ENCODE results near the gene GAS7.
"Not testable (repeated sequence)": the region's sequence is repeated elsewhere in the genome, so short reads cannot be mapped to it uniquely, and the experiment has no call there.

GAS7 gene

GRCh38 chr17:10096596-10096995, 101.8 kb downstream of the GAS7 start:
- ATAC-seq (replicated peaks): no peak
- H3K4me1 Mint-ChIP-seq (ENCODE audit: low read depth in 2 of 2): peaks cover 8 to 14% of the 10 kb centered on the region in 2 donors
- peaks cover under 1% of the 10 kb centered on the region for H3K36me3 Mint-ChIP-seq (ENCODE audit: insufficient read depth)
- peaks cover 0 to 4% of the 10 kb centered on the region in 2 donors for H3K9me3 Mint-ChIP-seq
- H3K4me3 Mint-ChIP-seq: no peak overlapping the region
- H3K27me3 Mint-ChIP-seq: no peaks in the 10 kb centered on the region
- no peak for DNase-seq
- peak overlapping the region in 1 of 2 donors; percentile 78 for H3K27ac Mint-ChIP-seq

- H3K36me3 Mint-ChIP-seq (ENCODE audit: insufficient read depth); H3K27me3 Mint-ChIP-seq; H3K4me3 Mint-ChIP-seq; DNase-seq; H3K9me3 Mint-ChIP-seq; H3K27ac Mint-ChIP-seq; ATAC-seq (replicated peaks): not testable (repeated sequence)
- peaks cover 8 to 18% of the 10 kb centered on the region in 2 donors for H3K4me1 Mint-ChIP-seq (ENCODE audit: low read depth in 2 of 2)
Observed at GRCh38 chr17:10095295-10095694, 103.1 kb downstream of the GAS7 start.

- H3K36me3 Mint-ChIP-seq (ENCODE audit: insufficient read depth): no peaks in the 10 kb centered on the region
- no peaks in the 10 kb centered on the region for H3K27me3 Mint-ChIP-seq
- H3K4me3 Mint-ChIP-seq: no peak overlapping the region
- ATAC-seq (replicated peaks) (no peak), DNase-seq (no peak)
- H3K27ac Mint-ChIP-seq: no peak overlapping the region
- H3K9me3 Mint-ChIP-seq: peaks cover 0 to 4% of the 10 kb centered on the region in 2 donors
- H3K4me1 Mint-ChIP-seq (ENCODE audit: low read depth in 2 of 2): peaks cover 8 to 18% of the 10 kb centered on the region in 2 donors
Observed at GRCh38 chr17:10094797-10095196, 103.6 kb downstream of the GAS7 start.

DNA sequence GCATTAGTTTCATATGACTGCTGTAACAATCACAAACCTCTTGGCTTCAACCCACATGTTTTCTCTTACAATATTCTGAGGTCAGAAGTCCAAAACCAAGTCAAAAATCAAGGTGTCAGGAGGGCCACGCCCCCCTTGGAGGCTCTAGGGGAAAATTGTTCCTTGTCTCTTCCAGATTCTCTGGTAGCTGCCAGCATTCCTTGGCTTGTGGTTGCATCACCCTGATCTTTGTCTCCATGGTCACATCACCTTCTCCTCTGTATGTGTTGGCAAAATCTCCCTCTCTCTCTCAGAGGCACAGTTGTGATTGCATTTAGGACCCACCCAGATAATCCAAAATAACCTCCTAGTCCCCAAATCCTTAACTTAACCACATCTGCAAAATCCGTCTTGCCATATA, 105.8 kb downstream of the GAS7 start:
- no peak overlapping the region for H3K27ac Mint-ChIP-seq
- no peak overlapping the region for H3K4me3 Mint-ChIP-seq
- no peaks in the 10 kb centered on the region for H3K36me3 Mint-ChIP-seq (ENCODE audit: insufficient read depth)
- ATAC-seq (replicated peaks) (no peak), DNase-seq (no peak)
- H3K4me1 Mint-ChIP-seq (ENCODE audit: low read depth in 2 of 2): peaks cover 8 to 32% of the 10 kb centered on the region in 2 donors
- H3K27me3 Mint-ChIP-seq: no peaks in the 10 kb centered on the region
- H3K9me3 Mint-ChIP-seq: peaks cover 0 to 4% of the 10 kb centered on the region in 2 donors

GRCh38 chr17:10091046-10091445, 107.4 kb downstream of the GAS7 start:
- H3K9me3 Mint-ChIP-seq: peaks cover 0 to 4% of the 10 kb centered on the region in 2 donors
- H3K4me3 Mint-ChIP-seq: no peak overlapping the region
- H3K27me3 Mint-ChIP-seq: no peaks in the 10 kb centered on the region
- H3K36me3 Mint-ChIP-seq (ENCODE audit: insufficient read depth): no peaks in the 10 kb centered on the region
- ATAC-seq (replicated peaks) (no peak), DNase-seq (no peak)
- peak overlapping the region in 1 of 2 donors; percentile 32 for H3K27ac Mint-ChIP-seq
- peaks cover 19 to 38% of the 10 kb centered on the region in 2 donors for H3K4me1 Mint-ChIP-seq (ENCODE audit: low read depth in 2 of 2)

DNA sequence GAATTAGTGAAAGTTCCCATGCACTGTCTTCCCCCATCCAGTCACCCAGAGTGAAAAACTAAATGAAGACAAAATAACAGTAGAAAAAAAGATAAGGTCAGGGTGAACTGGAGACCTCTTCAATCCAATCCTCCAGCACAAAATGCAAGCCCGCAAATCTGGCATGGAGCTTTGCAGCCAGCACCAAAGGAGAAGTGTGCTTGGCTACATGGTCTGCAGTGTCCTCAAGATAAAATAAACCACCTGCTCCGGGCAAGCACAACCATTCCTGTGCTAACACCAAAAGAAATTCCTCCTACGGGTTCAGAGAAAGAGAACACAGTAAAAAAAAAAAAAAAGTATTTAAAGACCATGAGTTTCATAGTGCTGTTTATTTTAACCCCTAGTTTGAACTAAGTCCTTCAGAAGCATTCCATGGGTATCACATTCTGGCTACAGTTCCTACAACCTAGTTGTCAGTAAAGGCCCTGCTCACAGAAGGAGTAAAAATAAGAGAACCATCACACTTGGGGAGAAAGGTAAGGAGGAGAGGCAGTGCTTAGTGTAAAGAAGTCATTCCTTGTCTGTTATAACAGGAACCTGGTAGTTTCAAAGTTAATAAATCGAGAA, 109.1 kb downstream of the GAS7 start:
- Mint-ChIP-seq H3K4me3 (no peak overlapping the region), H3K36me3 (ENCODE audit: insufficient read depth) (peaks cover 2% of the 10 kb centered on the region), H3K27ac (peak overlapping the region; percentile 50 to 83), H3K4me1 (ENCODE audit: low read depth in 2 of 2) (peaks cover 19 to 37% of the 10 kb centered on the region in 2 donors), H3K27me3 (no peaks in the 10 kb centered on the region), H3K9me3 (peaks cover 0 to 4% of the 10 kb centered on the region in 2 donors)
- DNase-seq (no peak), ATAC-seq (replicated peaks) (no peak)

GRCh38 chr17:10088444-10088843, 110.0 kb downstream of the GAS7 start:
- DNase-seq (no peak), ATAC-seq (replicated peaks) (no peak)
- Mint-ChIP-seq H3K9me3 (peaks cover 0 to 4% of the 10 kb centered on the region in 2 donors), H3K27me3 (no peaks in the 10 kb centered on the region), H3K4me3 (no peak overlapping the region), H3K36me3 (ENCODE audit: insufficient read depth) (peaks cover 2% of the 10 kb centered on the region), H3K4me1 (ENCODE audit: low read depth in 2 of 2) (peaks cover 19 to 37% of the 10 kb centered on the region in 2 donors), H3K27ac (peak overlapping the region; percentile 83 to 84)

GRCh38 chr17:10087355-10087754, 111.1 kb downstream of the GAS7 start:
- DNase-seq: no peak
- Mint-ChIP-seq H3K27me3 (no peaks in the 10 kb centered on the region), H3K9me3 (no peaks in the 10 kb centered on the region), H3K36me3 (ENCODE audit: insufficient read depth) (peaks cover 2% of the 10 kb centered on the region), H3K27ac (peak overlapping the region; percentile 76 to 84), H3K4me3 (no peak overlapping the region), H3K4me1 (ENCODE audit: low read depth in 2 of 2) (peaks cover 19 to 42% of the 10 kb centered on the region in 2 donors)
- ATAC-seq (replicated peaks): no peak

DNA sequence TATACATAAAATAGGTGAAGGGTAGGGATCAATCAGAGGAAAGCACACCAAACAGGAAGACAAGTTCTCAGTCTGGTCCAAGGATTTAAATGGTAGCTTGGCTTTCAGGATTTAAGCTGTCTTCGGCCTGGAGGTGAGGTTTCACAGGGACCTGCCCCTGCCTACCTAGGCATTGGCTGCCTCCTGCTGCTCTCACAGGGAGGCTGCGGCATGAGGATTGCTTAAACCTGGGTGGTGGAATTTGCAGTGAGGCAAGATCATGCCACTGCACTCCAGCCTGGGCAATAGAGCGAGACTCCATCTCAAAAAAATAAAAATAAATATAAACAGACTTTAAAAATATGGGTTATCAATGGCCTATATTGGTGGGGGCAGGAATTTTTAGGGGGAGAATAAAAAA, 114.5 kb downstream of the GAS7 start:
- Mint-ChIP-seq H3K27me3 (no peaks in the 10 kb centered on the region), H3K36me3 (ENCODE audit: insufficient read depth) (peaks cover 2% of the 10 kb centered on the region), H3K4me3 (no peak overlapping the region), H3K9me3 (no peaks in the 10 kb centered on the region), H3K27ac (peak overlapping the region in 1 of 2 donors; percentile 75), H3K4me1 (ENCODE audit: low read depth in 2 of 2) (peaks cover 41 to 60% of the 10 kb centered on the region in 2 donors)
- ATAC-seq (replicated peaks): no peak
- DNase-seq: no peak

DNA sequence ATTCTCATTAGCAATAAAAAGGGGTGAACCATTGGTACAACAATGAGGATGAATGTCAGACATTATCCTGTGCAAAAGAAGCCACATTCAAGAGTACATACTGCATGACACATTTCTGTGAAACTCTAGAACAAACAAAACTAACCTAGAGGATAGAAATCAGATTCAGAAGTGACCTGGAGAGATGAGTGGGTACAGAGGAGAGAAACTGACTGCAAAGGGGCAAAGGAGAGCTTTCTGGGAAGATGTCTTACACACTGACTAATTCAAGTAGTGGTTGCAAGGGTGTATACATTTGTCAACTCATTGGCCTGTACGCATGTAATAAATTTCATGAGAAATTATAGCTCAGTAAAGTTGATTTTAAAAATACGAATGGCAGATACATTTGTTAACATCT, 115.6 kb downstream of the GAS7 start:
- Mint-ChIP-seq H3K36me3 (ENCODE audit: insufficient read depth) (peaks cover 5% of the 10 kb centered on the region), H3K4me1 (ENCODE audit: low read depth in 2 of 2) (peaks cover 47 to 65% of the 10 kb centered on the region in 2 donors), H3K4me3 (no peak overlapping the region), H3K9me3 (peaks cover 0 to 2% of the 10 kb centered on the region in 2 donors), H3K27me3 (no peaks in the 10 kb centered on the region), H3K27ac (peak overlapping the region in 1 of 2 donors; percentile 91)
- no peak for ATAC-seq (replicated peaks)
- DNase-seq: no peak

DNA sequence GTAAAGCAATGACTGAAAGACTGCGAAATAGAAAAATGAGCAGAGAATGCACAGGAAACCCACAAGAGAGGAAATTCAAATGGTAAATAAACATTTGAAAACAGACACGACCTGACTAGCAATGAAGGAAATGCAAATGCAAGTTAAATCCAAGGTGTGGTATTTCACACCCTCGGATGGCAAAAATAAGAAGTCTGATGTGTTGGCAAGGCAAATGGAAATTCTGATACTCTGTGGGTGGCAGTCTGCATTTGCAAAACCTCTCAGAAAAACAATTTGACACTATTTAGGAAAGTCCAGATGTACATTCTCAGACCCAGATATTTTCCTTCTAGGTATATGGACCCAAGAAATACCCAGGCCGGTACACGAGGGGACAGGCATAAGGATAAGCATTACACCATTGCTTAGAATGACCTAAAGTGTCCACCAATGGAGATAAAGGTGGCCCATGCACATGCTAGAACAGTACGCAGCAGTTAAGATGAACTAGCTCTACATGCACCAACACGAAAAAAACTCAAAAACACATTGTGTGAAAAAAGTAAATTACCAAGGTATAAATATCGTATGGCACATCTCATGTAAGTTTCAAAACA, 116.7 kb downstream of the GAS7 start:
- ATAC-seq (replicated peaks) (peak; percentile 65), DNase-seq (peak in 2 of 3 experiments; percentile 27 to 39)
- Mint-ChIP-seq H3K27ac (peak overlapping the region; percentile 63 to 91), H3K9me3 (peaks cover 0 to 7% of the 10 kb centered on the region in 2 donors), H3K4me1 (ENCODE audit: low read depth in 2 of 2) (peaks cover 43 to 63% of the 10 kb centered on the region in 2 donors), H3K4me3 (peak overlapping the region; percentile 37 to 60), H3K27me3 (no peaks in the 10 kb centered on the region), H3K36me3 (ENCODE audit: insufficient read depth) (peaks cover 6% of the 10 kb centered on the region)

- Mint-ChIP-seq H3K9me3 (peaks cover 0 to 7% of the 10 kb centered on the region in 2 donors), H3K27me3 (no peaks in the 10 kb centered on the region), H3K4me3 (peak overlapping the region; percentile 26 to 41), H3K4me1 (ENCODE audit: low read depth in 2 of 2) (peaks cover 40 to 61% of the 10 kb centered on the region in 2 donors), H3K27ac (peak overlapping the region; percentile 83 to 87), H3K36me3 (ENCODE audit: insufficient read depth) (peaks cover 11% of the 10 kb centered on the region)
- DNase-seq (peak; percentile 18 to 33 (median 20)), ATAC-seq (replicated peaks) (peak; percentile 73)
Observed at GRCh38 chr17:10077561-10078299, 120.7 kb downstream of the GAS7 start.

- peaks cover 12% of the 10 kb centered on the region for H3K36me3 Mint-ChIP-seq (ENCODE audit: insufficient read depth)
- peak overlapping the region in 1 of 2 donors; percentile 87 for H3K27ac Mint-ChIP-seq
- ATAC-seq (replicated peaks) (no peak), DNase-seq (no peak)
- no peak overlapping the region for H3K4me3 Mint-ChIP-seq
- H3K9me3 Mint-ChIP-seq: peaks cover 0 to 7% of the 10 kb centered on the region in 2 donors
- H3K4me1 Mint-ChIP-seq (ENCODE audit: low read depth in 2 of 2): peaks cover 33 to 47% of the 10 kb centered on the region in 2 donors
- H3K27me3 Mint-ChIP-seq: no peaks in the 10 kb centered on the region
Observed at GRCh38 chr17:10075919-10076318, 122.5 kb downstream of the GAS7 start.
